GM08714 (cell line): ENCODE results near the gene TCF25.
"Not testable (repeated sequence)": the region's sequence is repeated elsewhere in the genome, so short reads cannot be mapped to it uniquely, and the experiment has no call there.

ENCODE experiments used
- H3K4me3 ChIP-seq: fragments of 200-500 bp; sonication (Bioruptor generic); 2 replicates; pipeline ENCODE4 v1.5.1; 2014; ENCODE audit warnings: mild to moderate bottlenecking, low read length, inconsistent platforms
- ZNF274 ChIP-seq: IDR thresholded peaks from 2 replicates; pipeline ENCODE4 v1.6.1; 2012; ENCODE audit warnings: mild to moderate bottlenecking, low read depth, low read length

Gene TCF25

GRCh38 chr16:89873109-89873971 lies at the start of gene TCF25:
TCF25 (plus strand) TSS chr16:89873592; CDS start chr16:89873668, 76 bp downstream.
- peak within 1 kb of the TSS; percentile 73 for H3K4me3 ChIP-seq
- no peak for TF ChIP-seq ZNF274

- not testable (repeated sequence) for H3K4me3 ChIP-seq
Measured at GRCh38 chr16:89823824-89824148, 49.6 kb upstream of the TCF25 start.

- no peak overlapping the region for H3K4me3 ChIP-seq
- no peak for TF ChIP-seq ZNF274
Measured at GRCh38 chr16:89826531-89827382, 46.6 kb upstream of the TCF25 start.

GRCh38 chr16:89827383-89828198 lies 45.8 kb upstream of the TCF25 start:
- H3K4me3 ChIP-seq = no peak overlapping the region; the same call in 1 of the 2 replicates
- TF ChIP-seq ZNF274 = no peak

- no peak for TF ChIP-seq ZNF274
- peak within 1 kb of the TSS; percentile 39; the same call in 1 of the 2 replicates for H3K4me3 ChIP-seq
Measured at GRCh38 chr16:89828199-89828869, 45.1 kb upstream of the TCF25 start, which contains the start of gene SPIRE2. SPIRE2 (plus strand) TSS chr16:89828475; CDS start chr16:89828551, 76 bp downstream.

- TF ChIP-seq ZNF274 = no peak
- peak overlapping the region; percentile 39; the same call in 1 of the 2 replicates for H3K4me3 ChIP-seq
Measured at GRCh38 chr16:89828870-89829629, 44.3 kb upstream of the TCF25 start.

- H3K4me3 ChIP-seq = no peak overlapping the region
- no peak for TF ChIP-seq ZNF274
Measured at GRCh38 chr16:89829630-89830437, 43.6 kb upstream of the TCF25 start.

GRCh38 chr16:89831810-89832328 lies 41.5 kb upstream of the TCF25 start:
- H3K4me3 ChIP-seq = no peak overlapping the region
- no peak for TF ChIP-seq ZNF274

GRCh38 chr16:89833664-89834363 lies 39.6 kb upstream of the TCF25 start:
- not testable (repeated sequence) for H3K4me3 ChIP-seq

- H3K4me3 ChIP-seq = not testable (repeated sequence)
Measured at GRCh38 chr16:89834813-89835363, 38.5 kb upstream of the TCF25 start.

- not testable (repeated sequence) for H3K4me3 ChIP-seq
Measured at GRCh38 chr16:89836484-89836883, 36.9 kb upstream of the TCF25 start.
